ENCODE data around the gene SUGCT. TPM values are rescaled to one million over a fixed set of nuclear protein-coding genes. Genes with fewer than 3 reads are reported as not detected.

Gene SUGCT
- total and polyA plus RNA-seq, 8 donors = 0.87 to 8.0 (median 2.9) TPM; not detected in 1

DNA sequence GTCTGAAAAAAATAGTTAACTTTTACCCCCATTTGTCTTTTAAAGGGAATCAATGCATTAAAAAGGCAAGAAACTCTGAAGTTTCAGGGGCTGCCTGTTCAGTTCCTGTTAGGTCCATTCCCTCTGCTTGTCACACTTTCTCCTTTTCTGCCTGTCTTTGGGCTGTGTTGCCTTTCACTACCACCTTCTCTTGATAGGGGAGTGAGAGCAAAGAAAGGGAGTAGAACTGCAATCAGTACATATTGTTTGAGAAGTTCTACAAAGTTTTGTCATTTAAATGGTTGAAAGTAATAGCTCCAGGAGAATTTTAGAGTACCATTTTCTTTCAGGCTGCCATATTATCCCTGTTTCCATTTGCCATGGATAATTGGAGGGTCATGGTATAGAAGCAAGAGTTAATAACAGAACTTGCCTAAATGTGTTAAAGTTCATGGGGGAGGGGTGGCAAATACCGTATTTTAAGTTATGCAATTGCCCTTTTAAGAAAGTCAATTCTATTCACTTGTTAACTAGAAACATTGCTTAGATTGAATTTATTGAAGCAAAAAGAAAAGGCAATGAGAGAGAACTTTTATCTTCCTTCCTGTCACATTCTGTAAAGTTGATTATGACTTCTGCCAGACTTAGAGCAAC lies 39.0 kb upstream of the SUGCT start:
- intact Hi-C loops (cut with DNase I; ENCODE audit: low total_unique reads) = no loop called here
- DNase-seq = no peak
- no peaks in the 10 kb centered on the region for H3K9me3 ChIP-seq
- no peak overlapping the region for H3K4me3 ChIP-seq
- 18 to 38% (median 31%) methylated on average over 1 of the region's 1 CpG for WGBS, 5 donors
- peaks cover 22 to 54% (median 53%) of the 10 kb centered on the region in 4 donors for H3K36me3 ChIP-seq
- no peaks in the 10 kb centered on the region for H3K27me3 ChIP-seq
- no peak for TF ChIP-seq EP300 (IDR thresholded peaks at IDR 0.05)
- H3K27ac ChIP-seq = no peak overlapping the region
- H3K4me1 ChIP-seq = peaks cover 0 to 41% (median 11%) of the 10 kb centered on the region in 4 donors

DNA sequence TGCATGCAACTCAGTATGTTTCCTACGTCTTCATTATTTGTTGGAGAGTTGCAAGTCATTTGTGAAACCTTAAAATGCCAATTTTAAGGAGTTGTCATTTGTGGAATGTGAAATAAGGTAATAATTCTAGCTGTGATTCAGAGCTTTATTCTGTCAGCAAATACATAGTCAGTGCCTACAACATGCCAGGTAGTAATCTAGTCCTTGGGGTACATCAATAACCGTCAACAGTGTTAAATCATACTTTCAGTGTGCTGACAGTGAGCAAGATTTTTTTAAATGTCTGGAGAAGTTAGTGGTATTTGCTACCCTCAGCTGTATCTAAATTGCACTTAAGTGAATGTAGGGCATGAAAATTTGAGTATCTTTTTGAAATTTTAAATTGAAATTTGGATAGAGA lies 37.1 kb upstream of the SUGCT start:
- peaks cover 0 to 41% (median 11%) of the 10 kb centered on the region in 4 donors for H3K4me1 ChIP-seq
- intact Hi-C loops (cut with DNase I; ENCODE audit: low total_unique reads) = no loop called here
- H3K9me3 ChIP-seq = no peaks in the 10 kb centered on the region
- H3K4me3 ChIP-seq = no peak overlapping the region
- WGBS, 5 donors = 66 to 74% (median 68%) methylated on average over 2 of the region's 2 CpGs
- no peak for TF ChIP-seq POLR2A (IDR thresholded peaks at IDR 0.05)
- TF ChIP-seq, protein P1, sequence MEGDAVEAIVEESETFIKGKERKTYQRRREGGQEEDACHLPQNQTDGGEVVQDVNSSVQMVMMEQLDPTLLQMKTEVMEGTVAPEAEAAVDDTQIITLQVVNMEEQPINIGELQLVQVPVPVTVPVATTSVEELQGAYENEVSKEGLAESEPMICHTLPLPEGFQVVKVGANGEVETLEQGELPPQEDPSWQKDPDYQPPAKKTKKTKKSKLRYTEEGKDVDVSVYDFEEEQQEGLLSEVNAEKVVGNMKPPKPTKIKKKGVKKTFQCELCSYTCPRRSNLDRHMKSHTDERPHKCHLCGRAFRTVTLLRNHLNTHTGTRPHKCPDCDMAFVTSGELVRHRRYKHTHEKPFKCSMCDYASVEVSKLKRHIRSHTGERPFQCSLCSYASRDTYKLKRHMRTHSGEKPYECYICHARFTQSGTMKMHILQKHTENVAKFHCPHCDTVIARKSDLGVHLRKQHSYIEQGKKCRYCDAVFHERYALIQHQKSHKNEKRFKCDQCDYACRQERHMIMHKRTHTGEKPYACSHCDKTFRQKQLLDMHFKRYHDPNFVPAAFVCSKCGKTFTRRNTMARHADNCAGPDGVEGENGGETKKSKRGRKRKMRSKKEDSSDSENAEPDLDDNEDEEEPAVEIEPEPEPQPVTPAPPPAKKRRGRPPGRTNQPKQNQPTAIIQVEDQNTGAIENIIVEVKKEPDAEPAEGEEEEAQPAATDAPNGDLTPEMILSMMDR (IDR thresholded peaks at IDR 0.05) = no peak
- TF ChIP-seq POLR2AphosphoS5 (IDR thresholded peaks at IDR 0.05) = no peak
- no peak for TF ChIP-seq EP300 (IDR thresholded peaks at IDR 0.05)
- no peak for DNase-seq
- H3K27me3 ChIP-seq = no peaks in the 10 kb centered on the region
- peaks cover 22 to 38% (median 35%) of the 10 kb centered on the region in 4 donors for H3K36me3 ChIP-seq
- no peak overlapping the region for H3K27ac ChIP-seq

DNA sequence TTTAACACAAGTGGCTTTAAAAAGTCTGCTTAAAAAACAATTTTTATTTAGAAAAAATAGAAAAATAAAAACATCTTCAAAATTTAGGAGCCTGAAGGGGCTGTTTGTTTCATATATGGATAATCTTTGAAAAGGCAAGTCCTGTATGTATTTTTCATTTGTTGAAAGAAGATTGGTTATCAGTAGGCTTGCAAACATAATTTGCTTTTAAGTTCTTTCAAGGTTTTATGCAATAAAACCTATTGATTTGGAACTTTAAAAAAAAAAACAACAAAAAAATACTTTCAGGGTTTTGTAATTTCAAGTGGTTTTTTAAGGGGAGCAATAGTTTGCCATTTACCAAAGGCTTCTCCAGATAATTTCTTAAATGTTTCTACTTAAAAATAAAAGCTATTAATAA lies 36.0 kb upstream of the SUGCT start:
- no peaks in the 10 kb centered on the region for H3K27me3 ChIP-seq
- no peak for TF ChIP-seq POLR2A (IDR thresholded peaks at IDR 0.05)
- TF ChIP-seq POLR2AphosphoS5 (IDR thresholded peaks at IDR 0.05) = no peak
- TF ChIP-seq EP300 (IDR thresholded peaks at IDR 0.05) = no peak
- TF ChIP-seq, protein P1 (IDR thresholded peaks at IDR 0.05) = no peak

DNA sequence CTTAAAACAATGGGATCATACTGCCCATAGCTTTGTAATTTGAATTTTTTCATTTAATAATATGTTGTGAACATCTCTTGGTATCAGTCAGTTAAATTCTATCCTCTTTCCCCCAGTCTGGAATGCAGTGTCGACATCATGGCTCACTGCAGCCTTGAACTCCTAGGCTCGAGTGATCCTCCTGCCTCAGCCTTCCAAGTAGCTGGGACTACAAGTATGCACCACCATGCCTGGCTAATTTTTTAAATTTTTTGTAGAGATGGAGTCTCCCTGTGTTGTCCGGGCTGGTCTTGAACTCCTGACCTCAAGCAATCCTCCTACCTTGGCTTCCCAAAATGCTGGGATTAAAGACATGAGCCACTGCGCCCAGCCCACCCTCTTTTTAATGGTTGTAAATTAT lies 35.0 kb upstream of the SUGCT start:
- H3K36me3 ChIP-seq = peaks cover 2 to 17% (median 14%) of the 10 kb centered on the region in 4 donors
- H3K27me3 ChIP-seq = no peaks in the 10 kb centered on the region
- DNase-seq = no peak
- intact Hi-C loops (cut with DNase I; ENCODE audit: low total_unique reads) = no loop called here
- peaks cover 0 to 32% (median 11%) of the 10 kb centered on the region in 4 donors for H3K4me1 ChIP-seq
- no peak overlapping the region for H3K4me3 ChIP-seq
- 89 to 97% (median 95%) methylated on average over 4 of the region's 4 CpGs for WGBS, 5 donors
- H3K27ac ChIP-seq = no peak overlapping the region
- TF ChIP-seq POLR2AphosphoS5 (IDR thresholded peaks at IDR 0.05) (no peak), EP300 (IDR thresholded peaks at IDR 0.05) (no peak), POLR2A (IDR thresholded peaks at IDR 0.05) (no peak)
- TF ChIP-seq, protein P1 (IDR thresholded peaks at IDR 0.05) = no peak
- H3K9me3 ChIP-seq = no peaks in the 10 kb centered on the region

More for the DNA sequence above, 36.0 kb upstream of the SUGCT start:
- Histone ChIP-seq H3K4me3 (no peak overlapping the region), H3K9me3 (no peaks in the 10 kb centered on the region), H3K36me3 (peaks cover 12 to 27% (median 24%) of the 10 kb centered on the region in 4 donors), H3K4me1 (peaks cover 0 to 33% (median 11%) of the 10 kb centered on the region in 4 donors), H3K27ac (no peak overlapping the region)
- DNase-seq = no peak
- intact Hi-C loops (cut with DNase I; ENCODE audit: low total_unique reads) = no loop called here

DNA sequence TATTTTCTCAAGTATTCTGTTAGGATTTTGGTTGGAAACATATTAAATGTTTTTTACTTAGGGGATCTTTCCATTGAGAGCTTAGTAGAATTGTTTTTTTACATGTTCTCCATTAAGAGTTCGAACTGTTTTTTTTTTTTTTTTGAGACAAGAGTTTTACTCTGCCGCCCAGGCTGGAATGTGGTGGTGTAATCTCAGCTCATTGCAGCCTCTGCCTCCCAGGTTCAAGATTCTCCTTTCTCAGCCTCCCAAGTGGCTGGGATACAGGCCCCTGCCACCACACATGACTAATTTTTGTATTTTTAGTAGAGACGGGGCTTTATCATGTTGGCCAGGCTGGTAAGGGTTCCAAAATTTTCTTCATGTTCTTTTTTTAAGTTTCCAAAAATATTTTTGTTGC lies 33.6 kb upstream of the SUGCT start:
- DNase-seq = no peak
- intact Hi-C loops (cut with DNase I; ENCODE audit: low total_unique reads) = no loop called here
- H3K27ac ChIP-seq = no peak overlapping the region
- peaks cover 0 to 28% (median 11%) of the 10 kb centered on the region in 4 donors for H3K4me1 ChIP-seq
- 79 to 95% (median 87%) methylated on average over 3 of the region's 3 CpGs for WGBS, 5 donors
- TF ChIP-seq POLR2A (IDR thresholded peaks at IDR 0.05) (no peak), EP300 (IDR thresholded peaks at IDR 0.05) (no peak), POLR2AphosphoS5 (IDR thresholded peaks at IDR 0.05) (no peak)
- TF ChIP-seq, protein P1 (IDR thresholded peaks at IDR 0.05) = no peak
- no peaks in the 10 kb centered on the region for H3K9me3 ChIP-seq
- peaks cover 0 to 6% (median 3%) of the 10 kb centered on the region in 4 donors for H3K36me3 ChIP-seq
- no peaks in the 10 kb centered on the region for H3K27me3 ChIP-seq
- H3K4me3 ChIP-seq = no peak overlapping the region

Measured in stomach (tissue), 9 donors.